GM19099 (cell line): ENCODE data around the gene EFCAB6.

Source experiments
- POLR2A ChIP-seq: IDR thresholded peaks from 3 replicates; pipeline ENCODE4 v1.6.1; 2011; ENCODE audit warnings: low read depth; ENCODE audit not compliant: insufficient read length; ENCODE audit errors: extremely low read depth

The EFCAB6 gene

DNA sequence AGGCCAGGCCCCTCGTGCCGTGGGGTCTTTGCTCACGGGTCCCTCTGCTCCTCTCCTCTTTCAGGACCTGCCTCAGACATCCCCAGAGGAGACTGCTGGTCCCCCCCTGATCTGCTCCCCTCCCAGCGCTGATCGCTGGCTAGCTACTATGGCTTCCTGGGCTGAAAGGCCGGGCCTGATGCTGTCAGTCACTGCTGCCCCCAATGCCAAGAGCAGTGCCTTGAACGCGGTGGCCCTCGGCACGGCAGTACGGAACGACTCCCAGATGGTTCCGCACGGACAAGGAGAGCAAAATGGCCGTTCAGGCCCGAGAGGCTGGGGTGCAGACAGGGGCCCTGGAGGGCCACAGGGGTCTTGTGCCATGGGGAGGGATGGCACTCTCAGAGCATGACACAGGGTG lies 28.7 kb upstream of the EFCAB6 start:
- TF ChIP-seq POLR2A, result no peak

DNA sequence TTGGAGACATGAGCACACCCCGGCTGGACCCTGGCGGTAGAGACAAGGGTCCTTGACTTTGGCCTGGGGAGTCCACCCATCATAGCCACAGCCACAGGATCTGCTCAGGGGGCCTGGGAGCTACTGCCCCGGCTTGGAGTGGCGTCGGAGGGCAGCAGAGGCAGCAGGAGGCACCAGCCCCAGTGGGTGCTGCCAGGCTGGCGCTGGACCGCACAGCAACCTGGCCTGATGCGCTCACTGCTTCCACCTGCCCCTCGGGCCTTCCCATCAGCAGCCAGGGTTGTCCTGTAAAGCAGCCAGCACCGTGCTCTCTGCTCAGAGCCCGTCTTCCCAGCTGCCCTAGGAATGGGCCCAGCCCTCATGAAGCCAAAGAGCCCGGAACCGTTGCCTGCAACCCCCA lies 28.3 kb upstream of the EFCAB6 start:
- no peak for TF ChIP-seq POLR2A

DNA sequence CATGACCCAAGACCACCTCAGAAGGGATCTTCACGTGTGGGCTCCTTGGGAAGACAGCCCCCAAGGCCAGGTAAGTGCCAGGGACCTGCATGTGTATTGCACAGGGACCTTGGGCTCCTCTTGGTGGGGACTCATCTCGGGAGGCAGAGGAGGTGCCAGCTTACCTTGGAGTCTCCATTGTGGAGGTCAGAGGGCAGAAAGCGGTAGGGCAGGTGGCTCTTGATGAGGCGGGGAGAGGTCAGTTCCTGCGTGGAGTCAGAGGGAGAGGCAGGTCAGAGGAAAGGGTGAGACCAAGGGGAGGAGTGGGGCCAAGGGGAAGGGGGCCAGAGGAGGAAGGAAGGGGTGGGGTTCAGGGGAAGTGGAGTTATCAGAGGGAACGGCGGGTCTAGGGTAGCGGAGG lies 27.7 kb upstream of the EFCAB6 start:
- no peak for TF ChIP-seq POLR2A

DNA sequence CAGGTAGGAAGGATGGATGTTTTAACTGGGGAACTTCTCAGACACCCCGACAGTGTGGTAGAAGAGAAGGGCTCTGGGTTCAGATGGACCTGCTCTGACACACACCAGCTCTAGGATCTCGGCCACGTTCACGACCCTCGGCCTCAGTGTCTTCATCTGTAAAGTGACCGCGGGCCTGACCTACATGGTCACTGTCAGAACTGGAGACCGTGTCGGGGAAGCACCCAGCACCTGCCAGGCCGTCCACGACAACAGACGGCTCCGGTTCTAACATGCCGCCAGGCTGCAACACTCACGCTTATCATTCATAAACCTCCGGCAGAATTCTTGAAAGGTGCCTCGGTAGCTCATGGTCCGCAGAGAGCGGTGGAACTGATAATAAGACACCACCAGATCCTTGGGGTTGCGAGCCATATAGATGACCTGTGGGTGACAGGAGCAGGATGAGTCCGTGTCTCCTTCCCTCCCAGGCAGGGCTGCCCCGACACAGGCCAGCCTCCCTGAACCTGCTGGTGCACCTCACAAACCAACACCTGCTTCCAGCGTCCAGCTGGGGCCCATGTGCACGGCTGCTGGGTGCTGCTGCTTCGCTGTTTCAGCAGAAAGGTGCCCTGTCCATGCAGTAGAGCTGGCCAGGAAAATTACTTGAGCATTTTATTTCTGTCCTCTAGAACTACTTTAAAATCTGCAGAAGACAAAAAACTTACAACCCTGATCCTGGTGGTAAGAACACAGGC lies 26.6 kb upstream of the EFCAB6 start:
- TF ChIP-seq POLR2A, result no peak

DNA sequence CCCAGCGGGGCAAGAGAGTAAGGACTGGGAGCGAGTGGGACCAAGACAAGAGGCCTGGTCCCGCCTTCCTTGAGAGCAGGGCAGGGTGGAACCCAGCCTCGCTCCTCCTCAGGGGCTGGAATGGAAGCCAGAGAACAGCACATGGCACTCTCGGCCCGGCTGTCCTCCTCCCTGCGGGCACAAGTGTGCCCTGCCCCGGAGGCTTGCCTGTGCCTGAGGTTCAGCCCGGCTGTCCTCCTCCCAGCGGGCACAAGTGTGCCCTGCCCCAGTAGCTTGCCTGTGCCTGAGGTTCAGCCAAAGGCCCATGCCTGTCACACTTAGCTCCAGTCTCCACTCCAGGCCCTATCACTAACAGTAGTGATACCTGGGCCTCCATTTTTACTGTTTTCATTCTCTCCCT lies 26.1 kb upstream of the EFCAB6 start:
- TF ChIP-seq POLR2A, result no peak

DNA sequence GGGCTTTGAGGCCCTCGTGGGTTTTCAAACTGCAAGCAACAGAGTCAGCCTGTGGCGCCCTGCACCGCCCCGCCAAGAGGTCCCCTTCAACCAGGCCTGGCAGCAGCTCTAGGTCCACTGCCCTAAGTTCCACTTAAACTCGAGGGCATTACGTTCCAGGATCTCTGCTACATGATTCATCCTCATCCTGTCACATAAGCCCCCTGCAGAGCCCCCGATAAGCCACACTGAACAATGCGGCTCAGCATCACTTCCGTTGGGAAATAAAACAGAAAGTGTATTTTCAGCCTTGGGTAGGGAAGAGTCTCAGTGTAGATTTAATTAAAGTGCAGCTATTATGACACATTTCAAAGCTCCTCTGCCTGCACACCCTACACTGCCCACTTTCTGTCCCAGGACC lies 25.6 kb upstream of the EFCAB6 start:
- TF ChIP-seq POLR2A, result no peak

DNA sequence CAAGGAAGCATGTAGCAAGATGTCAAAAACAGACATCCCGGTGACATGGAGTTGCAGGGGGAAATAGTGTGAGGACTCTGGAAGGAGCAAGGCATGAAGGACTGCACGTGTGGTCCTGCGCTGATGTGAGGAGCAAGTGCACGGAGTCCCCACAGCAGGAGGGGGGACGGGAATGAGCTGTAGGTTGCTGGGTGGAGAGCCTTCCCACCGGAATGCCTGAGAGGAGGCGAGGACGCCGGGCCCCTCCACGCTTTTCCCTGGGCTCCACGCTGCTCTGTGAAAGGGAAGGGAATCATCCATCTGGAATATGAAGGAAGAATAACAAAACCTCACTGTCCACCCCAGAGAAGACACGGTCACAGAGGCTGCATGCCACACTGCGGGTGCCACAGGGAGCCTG lies 23.6 kb upstream of the EFCAB6 start:
- no peak for TF ChIP-seq POLR2A

DNA sequence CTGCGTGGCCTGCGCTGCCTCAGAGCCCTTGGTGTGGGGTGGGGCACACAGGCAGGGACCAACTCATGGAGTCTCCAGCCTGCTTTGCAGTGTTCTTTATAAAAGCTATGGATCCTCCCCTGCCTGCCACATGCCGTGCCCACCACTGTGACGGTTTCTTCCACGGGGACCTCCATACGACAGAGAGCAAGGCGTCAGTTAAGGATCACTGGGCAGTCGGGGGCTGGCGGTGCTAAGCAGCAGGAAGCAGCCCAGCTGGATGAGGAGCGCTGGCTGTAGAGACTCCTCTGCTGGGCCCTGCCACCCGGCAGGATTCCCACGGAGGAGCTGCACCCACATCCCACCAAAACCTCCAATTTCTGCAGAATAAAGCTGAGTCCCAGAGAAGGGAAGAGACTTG lies 23.1 kb upstream of the EFCAB6 start:
- no peak for TF ChIP-seq POLR2A

DNA sequence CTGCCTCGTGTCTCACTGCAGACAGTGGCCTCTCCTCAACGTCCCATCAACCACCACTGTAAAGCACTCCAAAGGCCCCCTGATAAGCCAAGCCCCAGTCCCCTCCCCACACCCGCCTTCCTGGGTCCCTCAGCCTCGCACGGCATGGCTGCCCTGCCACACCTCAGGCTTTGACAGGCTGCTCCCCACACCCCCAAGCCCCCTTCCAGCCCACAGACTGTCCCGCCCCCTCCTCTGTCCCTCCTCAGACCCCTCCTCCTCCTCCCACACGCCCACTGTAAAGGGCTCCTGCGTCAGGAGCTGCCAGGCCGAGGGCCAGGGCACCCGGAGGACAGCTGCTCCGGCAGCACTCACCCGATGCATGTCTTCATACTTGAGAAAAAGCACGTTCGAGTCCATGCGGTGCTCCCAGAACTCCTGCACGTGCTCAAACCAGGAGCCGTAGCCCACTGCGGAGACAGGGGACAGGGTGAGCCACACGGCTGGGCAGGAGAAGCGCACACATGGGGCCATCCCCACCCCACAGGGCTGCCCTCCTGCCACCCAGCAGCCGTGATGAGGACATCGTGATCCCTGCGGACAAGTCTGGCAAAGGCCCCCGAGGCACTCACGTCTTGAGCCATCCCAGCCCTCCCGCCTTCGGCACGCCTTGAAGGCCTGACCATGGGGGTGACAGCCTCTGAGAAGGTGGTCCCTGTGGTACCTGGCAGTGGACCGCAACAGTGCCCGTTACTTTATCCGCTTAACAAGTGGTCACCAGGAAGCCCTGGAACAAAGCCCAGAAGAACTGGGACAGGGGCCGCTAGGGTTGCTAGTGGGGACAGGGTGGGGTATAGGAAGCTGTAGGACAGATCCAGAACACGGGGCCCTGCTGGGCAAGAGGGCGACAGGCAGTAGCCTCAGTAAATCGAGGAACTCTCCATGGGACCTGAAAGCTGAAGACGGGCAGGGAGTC lies 21.5 kb upstream of the EFCAB6 start:
- no peak for TF ChIP-seq POLR2A

DNA sequence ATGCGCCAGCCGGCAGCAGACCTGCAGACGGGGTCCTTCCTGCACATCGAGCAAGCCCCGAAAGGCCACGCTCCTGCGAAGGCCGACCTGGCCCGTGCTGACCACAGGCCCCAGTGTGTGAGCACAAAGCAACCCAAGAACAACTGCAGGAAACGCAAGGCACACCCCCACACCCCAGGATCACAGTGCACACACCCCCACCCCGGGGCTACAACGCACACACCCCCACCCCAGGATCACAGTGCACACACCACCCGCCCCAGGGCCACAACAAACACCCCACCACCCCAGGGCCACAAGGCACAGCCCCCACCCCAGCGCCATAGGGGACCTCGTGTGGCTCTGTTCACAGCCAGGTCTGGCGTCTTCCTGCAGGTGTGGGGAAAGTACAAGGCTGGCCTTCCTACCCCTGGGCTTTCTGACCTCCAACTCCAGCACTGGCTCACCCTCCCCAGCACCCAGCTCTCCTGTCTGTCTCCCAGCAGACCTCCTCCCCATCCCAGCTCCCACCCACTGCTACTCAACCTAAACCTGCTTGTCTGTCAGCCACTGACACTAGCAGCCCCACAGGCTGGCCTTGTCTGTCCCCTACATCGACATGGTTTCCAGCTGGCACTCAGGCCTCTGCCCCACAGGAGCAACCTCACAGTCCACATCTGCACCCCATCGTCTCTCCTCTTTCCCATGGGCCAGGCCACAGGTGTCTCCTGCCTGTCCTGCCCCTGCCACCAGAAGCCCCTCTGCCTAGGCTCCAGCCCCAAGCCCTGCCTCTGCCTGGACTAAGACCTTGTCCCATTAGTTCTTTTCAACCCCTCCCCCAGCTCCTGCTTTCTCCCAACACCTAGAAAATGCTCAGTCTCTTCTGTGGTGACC lies 20.5 kb upstream of the EFCAB6 start:
- no peak for TF ChIP-seq POLR2A

DNA sequence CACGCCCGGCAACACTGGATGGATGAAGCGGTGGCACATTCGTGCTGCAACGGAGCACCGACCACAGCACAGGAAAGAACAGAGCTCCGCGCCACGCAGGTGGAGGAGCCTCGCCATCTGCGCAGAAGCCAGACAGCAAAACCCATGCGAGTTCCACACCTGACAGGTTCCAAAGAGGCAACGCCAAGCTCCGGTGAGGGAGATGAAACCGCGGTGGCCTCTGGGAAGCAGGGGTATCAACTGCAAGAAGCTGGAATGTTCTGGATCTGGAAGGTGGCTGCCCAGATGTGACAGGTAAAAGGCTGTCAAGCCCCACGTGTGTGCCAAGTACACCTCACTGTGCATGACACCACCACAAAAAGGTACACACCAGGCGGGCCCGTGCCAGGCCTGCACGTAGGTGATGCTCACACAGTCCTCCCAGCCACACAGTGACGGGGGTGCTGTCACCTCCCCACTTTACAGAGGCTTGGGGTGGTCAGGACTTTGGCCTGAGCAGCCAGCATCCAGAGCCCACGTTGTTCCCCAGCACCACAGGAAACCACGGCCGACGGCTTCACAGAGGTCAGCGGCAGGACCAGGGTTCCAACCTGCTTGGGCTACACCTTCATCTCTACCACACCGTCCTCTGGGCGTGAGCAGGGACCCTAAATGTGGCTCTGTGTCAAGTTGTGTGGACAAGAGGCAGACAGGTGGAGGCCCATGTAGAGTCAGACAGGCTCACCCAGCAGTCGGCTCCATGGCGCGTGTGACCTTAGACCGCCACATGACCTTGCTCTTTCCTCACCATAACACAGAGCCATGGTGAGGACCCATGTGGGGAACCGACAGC lies 19.7 kb upstream of the EFCAB6 start:
- TF ChIP-seq POLR2A, result no peak

DNA sequence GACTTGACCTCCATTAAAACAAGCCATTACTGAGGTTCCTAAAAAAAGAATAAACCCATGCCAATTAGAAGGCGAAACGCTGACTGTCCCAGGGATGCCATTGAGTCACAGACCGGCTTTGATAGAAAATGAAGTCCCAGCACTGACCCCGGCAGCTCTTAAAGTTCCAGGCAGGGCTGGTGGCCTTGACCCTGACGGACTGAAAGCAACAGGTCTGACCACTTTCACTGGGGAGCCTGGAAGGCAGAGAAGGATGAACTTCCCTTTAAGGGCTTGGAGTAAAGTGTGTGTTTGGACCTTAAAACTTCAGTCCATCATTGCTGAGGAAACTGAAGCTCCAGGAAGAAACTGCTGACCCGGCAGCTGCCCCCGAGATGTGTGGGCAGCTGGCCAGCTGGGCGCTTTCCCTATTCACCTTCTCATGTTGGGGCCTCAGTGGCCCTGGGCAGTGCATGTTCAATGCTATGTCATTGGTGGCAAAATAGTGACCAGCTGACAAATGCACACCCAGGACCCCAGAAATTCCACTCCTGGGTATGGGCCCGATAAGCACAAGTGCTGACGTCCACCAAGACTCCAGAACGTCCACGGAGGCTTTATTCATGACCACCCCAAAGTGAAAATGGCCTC lies 18.9 kb upstream of the EFCAB6 start:
- no peak for TF ChIP-seq POLR2A

DNA sequence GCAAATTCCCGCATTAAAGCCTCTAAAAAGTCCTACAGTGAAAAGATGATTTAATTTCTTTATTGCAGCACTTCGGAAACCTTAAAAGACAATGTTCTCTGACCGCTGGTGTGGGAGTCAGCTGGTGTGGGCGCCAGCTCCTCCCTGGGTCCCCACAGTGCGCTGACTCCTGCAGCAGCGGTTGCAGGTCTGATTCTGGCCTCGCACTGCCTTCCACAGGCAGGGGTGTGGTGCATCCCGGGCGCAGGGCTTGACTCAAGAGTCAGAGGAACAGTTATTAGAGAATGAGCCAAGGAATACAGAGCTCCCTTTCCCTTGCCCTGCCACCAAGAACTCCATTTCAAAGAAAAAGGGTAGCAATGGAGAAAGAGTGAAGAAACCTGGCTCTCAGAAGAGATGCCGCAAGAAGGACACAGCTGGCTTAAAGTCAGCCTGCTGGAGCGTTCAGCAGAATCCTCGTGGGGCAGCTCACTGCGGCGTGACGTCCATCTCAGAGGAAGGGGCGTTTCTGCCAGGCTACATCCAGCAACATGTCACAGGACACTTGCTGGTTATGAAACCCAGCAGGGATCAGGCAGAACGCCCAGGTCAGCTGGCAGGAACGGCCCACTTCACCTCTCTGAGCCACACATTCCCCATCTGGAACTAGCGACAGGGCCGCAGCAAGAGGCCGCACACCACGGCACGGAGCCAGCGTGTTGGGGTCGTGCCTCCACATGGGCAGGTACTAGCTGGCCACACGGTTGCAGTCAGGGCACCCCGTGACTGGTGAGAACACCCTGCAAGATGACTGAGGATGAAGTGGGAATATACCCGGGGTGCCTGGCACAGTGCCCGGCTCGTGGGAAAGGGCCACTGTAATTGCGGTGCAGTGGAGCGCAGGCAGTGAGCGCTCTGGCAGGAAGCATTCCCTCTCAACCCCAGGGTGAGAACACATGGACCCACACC lies 18.1 kb upstream of the EFCAB6 start:
- no peak for TF ChIP-seq POLR2A
